ENCODE data around the gene B3GNT7.

The B3GNT7 gene

DNA sequence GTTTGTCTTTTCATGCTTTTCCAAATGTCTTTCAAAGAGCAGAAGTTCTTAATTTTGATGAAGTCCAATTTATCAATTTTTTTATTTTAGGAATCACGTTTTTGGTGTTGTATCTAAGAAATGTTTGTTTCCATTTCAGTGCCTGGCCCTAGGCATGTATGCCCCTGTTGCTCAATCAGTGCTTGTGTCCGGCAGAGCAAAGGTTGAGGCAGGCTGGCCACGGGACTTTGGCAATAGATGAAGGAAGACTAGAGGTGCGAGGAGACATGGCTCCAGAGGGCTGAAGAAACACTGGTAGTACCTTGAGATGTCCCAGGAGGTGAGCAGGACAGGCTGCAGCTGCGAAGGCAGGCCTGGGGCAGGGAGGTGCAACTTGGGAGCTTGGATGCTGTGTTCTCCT is 10.1 kb upstream of the B3GNT7 start:
- H3K27me3 ChIP-seq (ENCODE audit: control insufficient read depth, low read length), result no peaks in the 10 kb centered on the region
- no peaks in the 10 kb centered on the region for H3K4me1 ChIP-seq (ENCODE audit: control insufficient read depth, low read length)
- TF ChIP-seq EZH2phosphoT487 (IDR thresholded peaks at IDR 0.05; ENCODE audit: borderline replicate concordance, low read length), result no peak
- TF ChIP-seq, protein P1, sequence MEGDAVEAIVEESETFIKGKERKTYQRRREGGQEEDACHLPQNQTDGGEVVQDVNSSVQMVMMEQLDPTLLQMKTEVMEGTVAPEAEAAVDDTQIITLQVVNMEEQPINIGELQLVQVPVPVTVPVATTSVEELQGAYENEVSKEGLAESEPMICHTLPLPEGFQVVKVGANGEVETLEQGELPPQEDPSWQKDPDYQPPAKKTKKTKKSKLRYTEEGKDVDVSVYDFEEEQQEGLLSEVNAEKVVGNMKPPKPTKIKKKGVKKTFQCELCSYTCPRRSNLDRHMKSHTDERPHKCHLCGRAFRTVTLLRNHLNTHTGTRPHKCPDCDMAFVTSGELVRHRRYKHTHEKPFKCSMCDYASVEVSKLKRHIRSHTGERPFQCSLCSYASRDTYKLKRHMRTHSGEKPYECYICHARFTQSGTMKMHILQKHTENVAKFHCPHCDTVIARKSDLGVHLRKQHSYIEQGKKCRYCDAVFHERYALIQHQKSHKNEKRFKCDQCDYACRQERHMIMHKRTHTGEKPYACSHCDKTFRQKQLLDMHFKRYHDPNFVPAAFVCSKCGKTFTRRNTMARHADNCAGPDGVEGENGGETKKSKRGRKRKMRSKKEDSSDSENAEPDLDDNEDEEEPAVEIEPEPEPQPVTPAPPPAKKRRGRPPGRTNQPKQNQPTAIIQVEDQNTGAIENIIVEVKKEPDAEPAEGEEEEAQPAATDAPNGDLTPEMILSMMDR (IDR thresholded peaks at IDR 0.05; ENCODE audit: low read depth, low read length, poor library complexity, severe bottlenecking), result no peak
- no peak overlapping the region for H3K27ac ChIP-seq (ENCODE audit: low read depth, low read length)
- no peaks in the 10 kb centered on the region for H3K9me3 ChIP-seq (ENCODE audit: control insufficient read depth, insufficient read depth, low read length)
- no peak overlapping the region for H3K4me2 ChIP-seq (ENCODE audit: low read length)
- H3K4me3 ChIP-seq (ENCODE audit: low read length), result no peak overlapping the region
- no peaks in the 10 kb centered on the region for H4K20me1 ChIP-seq (ENCODE audit: control insufficient read depth, insufficient read depth, low read depth, low read length)
- H3K36me3 ChIP-seq (ENCODE audit: control insufficient read depth, low read length), result no peaks in the 10 kb centered on the region
- no peaks in the 10 kb centered on the region for H3K79me2 ChIP-seq (ENCODE audit: control insufficient read depth, low read length)
- no peaks in the 10 kb centered on the region for H3K9me2 ChIP-seq (replicated peaks; ENCODE audit: control insufficient read depth, low read length)
- H3F3A ChIP-seq (ENCODE audit: control insufficient read depth, insufficient read depth), result no peaks in the 10 kb centered on the region

DNA sequence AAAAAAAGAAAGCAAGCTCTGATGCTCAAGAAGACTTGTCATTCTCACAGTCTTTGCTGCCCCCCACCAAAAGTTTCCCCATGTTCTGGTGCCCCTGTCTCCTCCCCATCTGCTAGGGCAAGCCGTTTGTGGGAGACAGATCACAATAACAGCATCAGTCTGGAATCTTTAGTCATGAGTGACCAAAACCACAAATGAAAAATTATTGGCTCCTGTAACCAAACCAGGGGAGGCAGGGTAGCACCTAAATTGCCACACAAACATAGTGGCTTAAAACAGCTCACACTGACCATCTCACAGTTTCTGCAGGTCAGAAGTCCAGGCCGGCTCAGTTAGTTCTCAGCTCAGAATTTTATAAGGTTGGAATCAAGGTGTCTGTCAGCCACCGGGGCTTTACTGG is 9.1 kb upstream of the B3GNT7 start:
- Histone ChIP-seq H3K79me2 (ENCODE audit: control insufficient read depth, low read length) (no peaks in the 10 kb centered on the region), H3K4me2 (ENCODE audit: low read length) (no peak overlapping the region), H3K36me3 (ENCODE audit: control insufficient read depth, low read length) (no peaks in the 10 kb centered on the region), H3K4me1 (ENCODE audit: control insufficient read depth, low read length) (peaks cover 2% of the 10 kb centered on the region), H3K9me3 (ENCODE audit: control insufficient read depth, insufficient read depth, low read length) (no peaks in the 10 kb centered on the region), H3K4me3 (ENCODE audit: low read length) (no peak overlapping the region), H4K20me1 (ENCODE audit: control insufficient read depth, insufficient read depth, low read depth, low read length) (no peaks in the 10 kb centered on the region), H3K27me3 (ENCODE audit: control insufficient read depth, low read length) (no peaks in the 10 kb centered on the region), H3K9me2 (replicated peaks; ENCODE audit: control insufficient read depth, low read length) (no peaks in the 10 kb centered on the region), H3F3A (ENCODE audit: control insufficient read depth, insufficient read depth) (no peaks in the 10 kb centered on the region), H3K27ac (ENCODE audit: low read depth, low read length) (no peak overlapping the region)
- TF ChIP-seq, protein P1 (IDR thresholded peaks at IDR 0.05; ENCODE audit: low read depth, low read length, poor library complexity, severe bottlenecking), result no peak

DNA sequence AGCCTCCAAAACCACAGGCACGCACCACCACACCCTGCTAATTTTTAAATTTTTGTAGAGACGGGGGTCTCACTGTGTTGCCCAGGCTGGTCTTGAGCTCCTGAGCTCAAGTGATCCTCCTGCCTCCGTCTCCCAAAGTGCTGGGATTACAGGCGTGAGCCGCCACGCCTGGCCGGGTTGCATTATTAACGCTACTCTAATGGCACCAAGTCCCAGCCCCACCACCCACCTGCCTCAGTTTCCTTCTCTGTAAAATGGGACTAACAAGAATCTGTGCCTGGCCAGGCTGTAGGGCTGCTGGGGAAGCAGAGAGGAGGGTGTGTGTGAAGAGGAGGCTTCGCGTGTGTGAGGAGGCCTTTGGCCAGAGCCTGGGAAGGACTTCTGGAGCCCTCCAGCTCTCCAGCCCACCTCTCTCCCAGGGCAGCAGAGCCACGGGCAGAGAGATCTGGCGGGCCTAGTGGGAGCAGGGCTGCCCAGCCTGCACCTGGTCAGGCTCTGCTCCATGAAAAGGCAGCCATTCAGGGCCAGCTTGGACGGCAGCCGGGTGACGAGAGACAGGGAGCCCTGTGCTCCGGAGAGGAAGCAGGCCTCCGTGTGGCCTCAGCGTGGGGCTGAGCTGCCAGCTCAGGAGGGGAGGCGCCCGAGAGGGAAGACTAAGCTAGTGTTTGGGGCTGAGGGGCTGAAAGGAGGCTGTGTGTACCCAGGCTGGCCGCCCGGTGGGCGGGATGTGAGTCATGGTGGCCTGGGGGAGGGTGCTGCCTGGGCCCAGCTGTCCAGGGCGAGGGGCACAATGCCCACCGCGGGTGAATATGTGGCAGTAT is 7.4 kb upstream of the B3GNT7 start:
- no peak overlapping the region for H3K4me2 ChIP-seq (ENCODE audit: low read length)

More for the DNA sequence above, 7.4 kb upstream of the B3GNT7 start:
- peaks cover 19% of the 10 kb centered on the region for H3K4me1 ChIP-seq (ENCODE audit: control insufficient read depth, low read length)
- no peaks in the 10 kb centered on the region for H3K27me3 ChIP-seq (ENCODE audit: control insufficient read depth, low read length)
- H3K4me3 ChIP-seq (ENCODE audit: low read length), result no peak overlapping the region
- H3K27ac ChIP-seq (ENCODE audit: low read depth, low read length), result no peak overlapping the region
- 0 out of 2 replicates have a peak, but pooled peaks cover 4% of the 10 kb centered on the region for H3F3A ChIP-seq (ENCODE audit: control insufficient read depth, insufficient read depth)
- no peaks in the 10 kb centered on the region for H3K36me3 ChIP-seq (ENCODE audit: control insufficient read depth, low read length)
- H3K79me2 ChIP-seq (ENCODE audit: control insufficient read depth, low read length), result no peaks in the 10 kb centered on the region
- no peak for TF ChIP-seq EZH2phosphoT487 (IDR thresholded peaks at IDR 0.05; ENCODE audit: borderline replicate concordance, low read length)
- TF ChIP-seq, protein P1 (IDR thresholded peaks at IDR 0.05; ENCODE audit: low read depth, low read length, poor library complexity, severe bottlenecking), result no peak
- H3K9me2 ChIP-seq (replicated peaks; ENCODE audit: control insufficient read depth, low read length), result no peaks in the 10 kb centered on the region
- H4K20me1 ChIP-seq (ENCODE audit: control insufficient read depth, insufficient read depth, low read depth, low read length), result no peaks in the 10 kb centered on the region
- no peaks in the 10 kb centered on the region for H3K9me3 ChIP-seq (ENCODE audit: control insufficient read depth, insufficient read depth, low read length)
